ENCODE measurements around the gene MEF2D. TPM values are rescaled to one million over a fixed set of nuclear protein-coding genes. Genes with fewer than 3 reads are reported as not detected.

MEF2D gene
- total RNA-seq, 8 experiments from 2014 or later: 6.6 to 28.6 (median 11.3) TPM

- Histone ChIP-seq H3K27ac (no peak overlapping the region), H3K4me1 (replicated peaks in 1 of 2) (peaks cover 30 to 36% of the 10 kb centered on the region in 2 donors), H3K4me3 (peak overlapping the region in 4 of 5 donors; percentile 9 to 33 (median 23))
- in situ Hi-C loops (cut with MboI; ENCODE audit: low pct_unique_long_range_greater_than_20kb in 2 of 9, low sequenced_read_pairs in 9 of 9, unreplicated experiment in 9 of 9): loop anchor here in 1 of 9 experiments (25.0 kb wide), 1 partner anchor 183 kb away; the partner anchor contains the start of genes GPATCH4 and HAPLN2
- ATAC-seq (replicated peaks in 6 of 8): peak in 5 of 8 experiments; percentile 2 to 50 (median 35)
- 0 to 5% (median 2%) methylated on average over 1 to 12 of the region's 13 CpGs; no CpG with 5 or more reads in 2 of the 10 experiments for WGBS, 10 experiments
Observed at GRCh38 chr1:156429313-156430060, 71.1 kb downstream of the MEF2D start.

GRCh38 chr1:156428746-156429288 is 71.8 kb downstream of the MEF2D start:
- Histone ChIP-seq H3K4me1 (replicated peaks in 1 of 2) (peaks cover 30 to 36% of the 10 kb centered on the region in 2 donors), H3K27ac (no peak overlapping the region), H3K4me3 (peak overlapping the region in 4 of 5 donors; percentile 9 to 33 (median 23))
- 0 to 50% (median 7%) methylated on average over 1 to 3 of the region's 4 CpGs; no CpG with 5 or more reads in 4 of the 10 experiments for WGBS, 10 experiments
- no peak for ATAC-seq (replicated peaks in 6 of 8)
- in situ Hi-C loops (cut with MboI; ENCODE audit: low pct_unique_long_range_greater_than_20kb in 2 of 9, low sequenced_read_pairs in 9 of 9, unreplicated experiment in 9 of 9): loop anchor here in 1 of 9 experiments (25.0 kb wide), 1 partner anchor 183 kb away; the partner anchor contains the start of genes GPATCH4 and HAPLN2

GRCh38 chr1:156427957-156428356 is 72.6 kb downstream of the MEF2D start:
- H3K4me3 ChIP-seq: peak overlapping the region in 3 of 5 donors; percentile 21 to 33 (median 25)
- in situ Hi-C loops (cut with MboI; ENCODE audit: low pct_unique_long_range_greater_than_20kb in 2 of 9, low sequenced_read_pairs in 9 of 9, unreplicated experiment in 9 of 9): loop anchor here in 1 of 9 experiments (25.0 kb wide), 1 partner anchor 184 kb away; the partner anchor contains the start of genes GPATCH4 and HAPLN2
- WGBS, 10 experiments: 0 to 28% (median 15%) methylated on average over 1 to 4 of the region's 5 CpGs; no CpG with 5 or more reads in 6 of the 10 experiments
- no peak for ATAC-seq (replicated peaks in 6 of 8)
- peaks cover 30 to 36% of the 10 kb centered on the region in 2 donors for H3K4me1 ChIP-seq (replicated peaks in 1 of 2)
- H3K27ac ChIP-seq: no peak overlapping the region

GRCh38 chr1:156425943-156426342 is 74.6 kb downstream of the MEF2D start:
- Histone ChIP-seq H3K27ac (no peak overlapping the region), H3K4me3 (no peak overlapping the region), H3K4me1 (replicated peaks in 1 of 2) (peaks cover 17 to 25% of the 10 kb centered on the region in 2 donors)
- 10 to 80% (median 71%) methylated on average over 1 to 7 of the region's 7 CpGs; no CpG with 5 or more reads in 2 of the 10 experiments for WGBS, 10 experiments
- ATAC-seq (replicated peaks in 6 of 8): no peak
- in situ Hi-C loops (cut with MboI; ENCODE audit: low pct_unique_long_range_greater_than_20kb in 2 of 9, low sequenced_read_pairs in 9 of 9, unreplicated experiment in 9 of 9): loop anchor here in 1 of 9 experiments (25.0 kb wide), 1 partner anchor 186 kb away; the partner anchor contains the start of genes GPATCH4 and HAPLN2

GRCh38 chr1:156424806-156425432 is 75.7 kb downstream of the MEF2D start:
- no peak overlapping the region for H3K4me3 ChIP-seq
- no peak overlapping the region for H3K27ac ChIP-seq
- H3K4me1 ChIP-seq (replicated peaks in 1 of 2): peaks cover 9 to 23% of the 10 kb centered on the region in 2 donors
- no peak for ATAC-seq (replicated peaks in 6 of 8)
- in situ Hi-C loops (cut with MboI; ENCODE audit: low pct_unique_long_range_greater_than_20kb in 2 of 9, low sequenced_read_pairs in 9 of 9, unreplicated experiment in 9 of 9): loop anchor here in 1 of 9 experiments (25.0 kb wide), 1 partner anchor 187 kb away; the partner anchor contains the start of genes GPATCH4 and HAPLN2
- 0 to 80% (median 45%) methylated on average over 1 to 8 of the region's 10 CpGs; no CpG with 5 or more reads in 1 of the 10 experiments for WGBS, 10 experiments

GRCh38 chr1:156423422-156424352 is 76.9 kb downstream of the MEF2D start:
- in situ Hi-C loops (cut with MboI; ENCODE audit: low pct_unique_long_range_greater_than_20kb in 2 of 9, low sequenced_read_pairs in 9 of 9, unreplicated experiment in 9 of 9): no loop called here
- peaks cover 4 to 11% of the 10 kb centered on the region in 2 donors for H3K4me1 ChIP-seq (replicated peaks in 1 of 2)
- 8 to 33% (median 27%) methylated on average over 1 to 5 of the region's 7 CpGs; no CpG with 5 or more reads in 3 of the 10 experiments for WGBS, 10 experiments
- H3K27ac ChIP-seq: no peak overlapping the region
- H3K4me3 ChIP-seq: no peak overlapping the region
- ATAC-seq (replicated peaks in 6 of 8): no peak

- H3K27ac ChIP-seq: no peak overlapping the region
- WGBS, 10 experiments: 3 to 90% (median 24%) methylated on average over 2 to 14 of the region's 15 CpGs; no CpG with 5 or more reads in 4 of the 10 experiments
- H3K4me3 ChIP-seq: no peak overlapping the region
- ATAC-seq (replicated peaks in 6 of 8): no peak
- H3K4me1 ChIP-seq (replicated peaks in 1 of 2): peaks cover 4 to 11% of the 10 kb centered on the region in 2 donors
- in situ Hi-C loops (cut with MboI; ENCODE audit: low pct_unique_long_range_greater_than_20kb in 2 of 9, low sequenced_read_pairs in 9 of 9, unreplicated experiment in 9 of 9): no loop called here
Observed at GRCh38 chr1:156422602-156423091, 77.9 kb downstream of the MEF2D start.

- H3K4me3 ChIP-seq: peak overlapping the region; percentile 19 to 43 (median 40)
- in situ Hi-C loops (cut with MboI; ENCODE audit: low pct_unique_long_range_greater_than_20kb in 2 of 9, low sequenced_read_pairs in 9 of 9, unreplicated experiment in 9 of 9): no loop called here
- no peak overlapping the region for H3K27ac ChIP-seq
- no peak for ATAC-seq (replicated peaks in 6 of 8)
- WGBS, 10 experiments: 0 to 20% (median 9%) methylated on average over 1 to 12 of the region's 12 CpGs; no CpG with 5 or more reads in 3 of the 10 experiments
- H3K4me1 ChIP-seq (replicated peaks in 1 of 2): peaks cover 4 to 11% of the 10 kb centered on the region in 2 donors
Observed at GRCh38 chr1:156421939-156422601, 78.5 kb downstream of the MEF2D start.

- 0 to 3% (median 0%) methylated on average over 1 to 25 of the region's 69 CpGs; no CpG with 5 or more reads in 6 of the 10 experiments for WGBS, 10 experiments
- peaks cover 4 to 11% of the 10 kb centered on the region in 2 donors for H3K4me1 ChIP-seq (replicated peaks in 1 of 2)
- H3K27ac ChIP-seq: no peak overlapping the region
- H3K4me3 ChIP-seq: peak overlapping the region; percentile 19 to 43 (median 40)
- in situ Hi-C loops (cut with MboI; ENCODE audit: low pct_unique_long_range_greater_than_20kb in 2 of 9, low sequenced_read_pairs in 9 of 9, unreplicated experiment in 9 of 9): no loop called here
- ATAC-seq (replicated peaks in 6 of 8): peak; percentile 95 to 99 (median 98)
Observed at GRCh38 chr1:156421062-156421938, 79.3 kb downstream of the MEF2D start.

- WGBS, 10 experiments: 0 to 12% (median 3%) methylated on average over 2 to 47 of the region's 69 CpGs; no CpG with 5 or more reads in 1 of the 10 experiments
- Histone ChIP-seq H3K27ac (no peak overlapping the region), H3K4me1 (replicated peaks in 1 of 2) (peaks cover 4 to 11% of the 10 kb centered on the region in 2 donors), H3K4me3 (peak overlapping the region in 4 of 5 donors; percentile 19 to 43 (median 40))
- in situ Hi-C loops (cut with MboI; ENCODE audit: low pct_unique_long_range_greater_than_20kb in 2 of 9, low sequenced_read_pairs in 9 of 9, unreplicated experiment in 9 of 9): no loop called here
- ATAC-seq (replicated peaks in 6 of 8): no peak
Observed at GRCh38 chr1:156420205-156421061, 80.1 kb downstream of the MEF2D start.
